ENCODE measurements around the gene NFKB1. TPM values are rescaled to one million over a fixed set of nuclear protein-coding genes. Genes with fewer than 3 reads are reported as not detected.
A peak's percentile ranks its signal among the peaks of the same experiment; 100 is the strongest.

NFKB1 gene
- total and polyA plus RNA-seq, 9 of the 15 experiments (the other 6 are each of a cell fraction or from before 2014, with no cell fraction given), result 2.4 to 14.5 (median 10.3) TPM

- peak; percentile 50 for TF ChIP-seq TEAD4 (IDR thresholded peaks at IDR 0.05; ENCODE audit: low read length)
- TF ChIP-seq TEAD4 (CRISPR knock-in tag; IDR thresholded peaks at IDR 0.05; ENCODE audit: borderline replicate concordance), result no peak
- TF ChIP-seq RAD51 (IDR thresholded peaks at IDR 0.05; ENCODE audit: borderline replicate concordance, low read depth), result no peak
- no peak for TF ChIP-seq ESRRB (CRISPR knock-in tag; IDR thresholded peaks at IDR 0.05; ENCODE audit: borderline replicate concordance)
- TF ChIP-seq CREM (IDR thresholded peaks at IDR 0.05; ENCODE audit: low read depth), result no peak
- TF ChIP-seq ATF3 (IDR thresholded peaks at IDR 0.05), result no peak
- TF ChIP-seq ATF3 (CRISPR knock-in tag; conservative IDR thresholded peaks at IDR 0.05), result peak; percentile 47; the same call in 1 of the 2 replicates
- no peak for TF ChIP-seq ZNF224 (CRISPR knock-in tag; IDR thresholded peaks at IDR 0.05)
- TF ChIP-seq ZNF639 (CRISPR knock-in tag; conservative IDR thresholded peaks at IDR 0.05 in 1 of 2, IDR thresholded peaks at IDR 0.05 in 1 of 2), result no peak
- no peak for TF ChIP-seq HOMEZ (CRISPR knock-in tag; IDR thresholded peaks at IDR 0.05)
- peak; percentile 9; the same call in 1 of the 2 replicates for TF ChIP-seq JUND (IDR thresholded peaks at IDR 0.05; ENCODE audit: borderline replicate concordance, low read depth, low read length)
- no peak; the same call in 2 of the 3 replicates for TF ChIP-seq JUND (tag; IDR thresholded peaks at IDR 0.05; ENCODE audit: borderline replicate concordance, low read depth, low read length)
- peak; percentile 92 for TF ChIP-seq REST (IDR thresholded peaks at IDR 0.05; ENCODE audit: borderline replicate concordance)
- no peak for TF ChIP-seq REST (CRISPR knock-in tag; IDR thresholded peaks at IDR 0.05; ENCODE audit: low read depth)
Measured at GRCh38 chr4:102620697-102621497, 119.7 kb downstream of the NFKB1 start (continued).

All from K562 (cell line).